Measurements from ENCODE around the gene FANCC. TPM values are rescaled to one million over a fixed set of nuclear protein-coding genes. Genes with fewer than 3 reads are reported as not detected.

Gene FANCC
- total and polyA plus RNA-seq, 2 of the 8 experiments (the other 6 are each of a cell fraction or from before 2014, with no cell fraction given) = 7.8 to 15.2 TPM

DNA sequence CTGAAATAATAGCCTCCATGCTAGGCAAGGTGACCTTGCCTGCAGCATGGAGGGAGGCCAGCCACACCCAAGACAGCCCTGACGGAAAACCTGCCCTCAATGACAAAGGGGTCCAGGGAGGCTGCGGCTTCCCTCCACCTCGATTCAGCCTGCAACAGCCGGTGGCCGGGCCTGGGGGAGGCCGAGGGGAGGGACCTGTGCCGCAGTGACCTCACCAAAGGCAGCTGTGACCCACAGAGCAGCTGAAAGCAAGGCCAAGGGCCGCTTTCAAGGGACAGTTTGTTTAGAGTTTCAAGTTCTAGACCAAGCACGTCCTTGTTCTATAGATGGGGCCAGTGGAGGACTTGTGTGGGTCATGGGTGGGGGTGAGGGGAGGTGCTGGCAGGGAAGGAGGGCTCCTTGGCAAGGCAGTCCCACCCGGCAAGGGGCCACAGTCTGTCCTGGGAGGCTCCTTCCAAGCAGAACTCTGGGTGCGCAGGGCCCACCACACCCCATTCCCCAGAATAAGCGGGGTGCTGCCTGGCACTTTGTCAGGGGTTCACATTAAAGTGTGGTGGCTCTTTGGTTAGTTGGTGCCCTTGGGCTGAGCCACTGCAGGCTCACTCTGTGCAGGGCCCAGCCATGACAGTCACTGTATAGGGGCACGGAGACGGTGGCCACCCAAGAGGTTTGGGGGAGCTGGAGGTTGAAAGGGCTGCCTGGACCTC is 226.5 kb downstream of the FANCC start (continued):
- TF ChIP-seq TBP (IDR thresholded peaks at IDR 0.05; ENCODE audit: low read depth, low read length) (no peak), ASH2L (IDR thresholded peaks at IDR 0.05; ENCODE audit: low read length) (no peak), SP4 (IDR thresholded peaks at IDR 0.05; ENCODE audit: low read length) (no peak), CTBP2 (IDR thresholded peaks at IDR 0.05; ENCODE audit: borderline replicate concordance, insufficient read depth, insufficient read length, low read length) (no peak), EGR1 (IDR thresholded peaks at IDR 0.05; ENCODE audit: borderline replicate concordance, low read depth, low read length) (no peak), TAF7 (optimal IDR thresholded peaks at IDR 0.05; ENCODE audit: borderline replicate concordance, low read depth, low read length) (no peak), ATF2 (IDR thresholded peaks at IDR 0.05; ENCODE audit: low read length) (no peak), RBBP5 (IDR thresholded peaks at IDR 0.05; ENCODE audit: borderline replicate concordance, low read depth, low read length) (no peak)
